NCI-H2081 treated with DMSO at 0.1 percent for 48 hours (cell line): ENCODE measurements around the gene RPS5.
"Not testable (repeated sequence)": the region's sequence is repeated elsewhere in the genome, so short reads cannot be mapped to it uniquely, and the experiment has no call there.

Experiments
- DNase-seq: peaks from one replicate; lab custom pipeline; 2025; lab: John Stamatoyannopoulos, UW

RPS5 gene

GRCh38 chr19:58406818-58407657, 20.0 kb downstream of the RPS5 start:
- DNase-seq, result no peak

DNA sequence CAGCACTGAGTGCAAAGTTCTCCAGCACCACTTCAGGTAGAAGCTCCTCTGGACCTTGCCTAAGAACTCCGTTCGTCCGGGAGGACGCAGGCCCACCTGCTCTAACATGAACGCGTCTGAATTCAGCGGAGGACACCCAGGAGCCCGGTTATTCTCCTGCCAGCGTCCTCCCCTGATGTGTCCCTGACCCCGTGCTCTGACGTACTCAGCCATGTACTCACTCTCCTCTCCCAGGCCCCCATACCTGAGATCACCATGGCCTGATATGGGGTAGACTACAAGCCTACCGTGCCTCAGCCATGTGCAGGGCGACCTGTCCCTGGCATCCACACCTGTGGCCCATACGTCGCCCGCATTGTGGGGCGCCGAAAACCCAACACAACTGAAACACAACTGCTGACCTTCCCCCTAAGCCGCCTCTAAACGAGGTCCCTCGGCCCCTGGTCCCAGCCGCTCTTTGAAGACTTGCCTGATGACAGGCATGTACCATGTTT, 20.6 kb downstream of the RPS5 start:
- no peak for DNase-seq

GRCh38 chr19:58408152-58409009, 21.3 kb downstream of the RPS5 start, which contains the start of gene ZNF584:
TSS of gene ZNF584 (plus strand) at chr19:58408649. CDS start at chr19:58409148, 499 bp downstream.
- DNase-seq, result peak; percentile 87

- DNase-seq, result no peak
Measured at GRCh38 chr19:58409010-58409790, 22.1 kb downstream of the RPS5 start.

DNA sequence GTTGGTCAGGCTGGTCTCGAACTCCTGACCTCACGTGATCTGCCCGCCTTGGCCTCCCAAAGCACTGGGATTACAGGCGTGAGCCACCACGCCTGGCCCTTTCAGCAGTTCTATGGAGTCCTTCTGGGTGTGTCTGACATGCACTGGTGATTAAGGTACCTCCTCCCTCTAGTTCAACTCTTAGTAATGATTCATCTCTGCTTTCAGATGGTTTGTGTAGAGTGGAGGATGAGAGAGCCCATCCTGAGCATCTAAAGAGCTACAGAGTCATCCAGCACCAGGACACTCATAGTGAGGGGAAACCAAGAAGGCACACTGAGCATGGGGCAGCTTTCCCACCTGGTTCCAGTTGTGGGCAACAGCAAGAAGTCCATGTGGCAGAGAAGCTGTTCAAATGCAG, 29.5 kb downstream of the RPS5 start:
- no peak for DNase-seq

- DNase-seq, result no peak
Measured at GRCh38 chr19:58417071-58417470, 30.0 kb downstream of the RPS5 start.

DNA sequence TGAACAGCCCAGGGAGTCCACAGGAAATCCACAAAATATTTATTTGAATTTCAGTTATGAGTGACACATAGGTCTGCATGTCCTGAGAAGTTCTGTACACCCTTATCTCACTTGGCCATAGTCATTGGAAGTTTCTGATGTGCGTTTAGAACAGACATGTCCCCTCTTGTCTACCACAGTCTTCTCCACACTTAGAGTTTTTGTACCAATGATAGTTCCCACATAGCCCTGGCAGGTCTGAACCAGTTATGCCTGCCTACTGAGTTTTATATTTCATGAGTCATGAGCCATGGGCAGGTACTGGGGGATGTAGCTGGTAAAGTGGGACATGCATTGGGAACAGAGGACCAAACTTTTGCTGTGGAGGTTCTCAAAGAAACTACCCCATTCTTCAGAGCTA, 41.5 kb downstream of the RPS5 start:
- no peak for DNase-seq

DNA sequence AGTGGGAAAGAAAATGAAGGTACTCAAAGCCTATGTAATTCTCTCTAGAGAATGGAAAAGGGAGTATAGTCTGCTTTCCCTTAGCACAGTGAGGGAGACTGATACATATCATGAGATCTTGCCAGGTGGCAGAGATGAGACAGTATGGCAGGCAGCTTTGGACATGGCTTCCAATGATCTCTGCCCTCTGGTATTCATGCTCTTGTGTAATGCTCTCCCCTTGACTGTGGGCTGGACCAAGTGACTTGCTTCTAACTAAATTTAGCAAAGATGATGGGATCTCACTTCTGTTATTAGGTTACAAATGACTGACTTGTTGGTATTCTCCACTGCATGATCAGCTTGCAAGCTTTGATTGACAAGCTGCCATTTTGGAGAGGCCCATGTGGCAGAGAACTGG, 42.7 kb downstream of the RPS5 start:
- no peak for DNase-seq

- no peak for DNase-seq
Measured at GRCh38 chr19:58434217-58434616, 47.1 kb downstream of the RPS5 start.

DNA sequence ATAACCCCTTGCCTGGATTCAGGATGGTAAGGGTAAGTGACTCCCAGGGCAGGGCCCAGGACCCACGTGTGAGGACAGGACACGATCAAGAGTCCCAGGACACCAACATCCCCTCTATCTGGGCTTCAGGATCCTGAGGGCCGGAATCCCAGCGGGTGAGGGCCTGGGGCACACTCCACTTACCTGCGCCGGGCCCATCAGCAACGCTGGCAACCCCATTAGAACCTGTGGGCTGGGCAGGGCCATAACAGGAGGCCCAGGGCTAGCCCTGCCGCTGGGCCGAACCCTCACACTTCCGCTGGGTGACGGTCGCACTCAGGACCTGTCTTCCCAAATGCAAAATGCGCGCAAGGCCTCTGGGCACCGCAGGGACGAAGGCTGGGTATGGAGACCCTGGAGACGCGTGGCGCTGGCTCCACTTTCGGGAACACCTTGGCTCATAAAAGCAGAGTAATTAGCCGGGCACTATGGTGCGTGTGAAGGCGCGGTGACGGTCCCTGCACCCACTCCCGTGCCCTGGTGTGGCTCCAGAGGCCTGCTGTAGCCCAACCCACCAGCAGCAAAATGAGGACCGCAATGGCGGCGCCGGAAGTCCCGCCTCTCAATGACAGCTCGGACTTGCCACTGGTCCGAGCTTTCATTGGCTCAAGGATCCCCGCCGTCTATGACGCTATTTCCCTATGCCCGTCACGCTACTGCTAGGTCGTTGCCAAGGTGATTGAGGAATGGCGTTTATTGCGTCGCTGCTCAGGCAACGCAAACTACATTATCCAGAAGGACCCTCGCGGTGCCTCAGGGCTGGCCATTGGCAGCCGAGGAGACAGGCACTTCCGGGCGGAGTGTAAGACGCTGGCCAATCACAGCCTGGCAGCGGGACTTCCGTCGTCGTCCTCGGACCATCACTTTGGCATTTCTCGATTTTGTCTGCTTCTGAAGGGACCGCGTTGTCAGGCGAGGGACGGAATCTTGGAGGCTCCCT, 52.8 kb downstream of the RPS5 start, which contains the start of gene ZNF132:
Gene ZNF132 (minus strand): TSS at position 578 of the 979 bp plus-strand sequence. CDS start 332 bp downstream, at position 246.
- peak; percentile 93 for DNase-seq

DNA sequence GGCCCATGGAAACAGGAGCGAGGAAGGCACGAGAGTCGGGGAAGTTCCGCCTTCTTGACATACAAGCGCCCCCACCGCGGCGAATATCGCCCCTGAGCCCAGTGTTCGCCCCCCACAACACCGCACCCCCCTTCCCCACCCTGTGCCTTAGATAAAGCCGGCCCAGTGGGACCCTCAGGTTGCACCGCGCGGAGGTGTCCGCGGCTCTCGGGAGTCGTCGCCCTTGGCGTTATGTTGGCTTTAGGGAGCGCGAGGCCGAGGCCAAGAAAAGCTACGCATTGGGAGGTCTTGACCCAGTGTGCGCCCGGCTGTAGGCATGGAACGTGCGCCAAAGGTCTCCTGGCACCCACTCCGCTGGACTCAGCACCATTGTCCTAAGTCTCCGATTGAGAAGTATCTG, 53.5 kb downstream of the RPS5 start:
- DNase-seq, result no peak

DNA sequence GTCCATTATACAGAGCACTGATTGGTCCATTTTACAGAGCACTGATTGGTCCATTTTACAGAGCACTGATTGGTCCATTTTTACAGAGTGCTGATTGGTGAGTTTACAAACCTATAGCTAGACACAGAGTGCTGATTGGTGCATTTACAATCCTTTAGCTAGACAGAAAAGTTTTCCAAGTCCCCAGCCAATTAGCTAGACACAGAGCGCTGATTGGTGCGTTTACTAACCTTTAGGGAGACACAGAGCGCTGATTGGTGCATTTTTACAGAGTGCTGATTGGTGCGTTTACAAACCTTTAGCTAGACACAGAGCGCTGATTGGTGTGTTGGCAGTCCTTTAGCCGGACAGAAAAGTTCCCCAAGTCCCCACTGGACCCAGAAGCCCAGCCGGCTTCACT, 55.9 kb downstream of the RPS5 start:
- not testable (repeated sequence) for DNase-seq
